HG03108 (cell line): ENCODE results near the gene SIRPB1.
"Not testable (repeated sequence)": the region's sequence is repeated elsewhere in the genome, so short reads cannot be mapped to it uniquely, and the experiment has no call there.

Source experiments
- ATAC-seq: cut with Tn5 transposase; IDR thresholded peaks from one replicate; pipeline ENCODE4 v1.9.1; 2021; ENCODE audit warnings: moderate library complexity; ENCODE audit not compliant: unreplicated experiment

The SIRPB1 gene

DNA sequence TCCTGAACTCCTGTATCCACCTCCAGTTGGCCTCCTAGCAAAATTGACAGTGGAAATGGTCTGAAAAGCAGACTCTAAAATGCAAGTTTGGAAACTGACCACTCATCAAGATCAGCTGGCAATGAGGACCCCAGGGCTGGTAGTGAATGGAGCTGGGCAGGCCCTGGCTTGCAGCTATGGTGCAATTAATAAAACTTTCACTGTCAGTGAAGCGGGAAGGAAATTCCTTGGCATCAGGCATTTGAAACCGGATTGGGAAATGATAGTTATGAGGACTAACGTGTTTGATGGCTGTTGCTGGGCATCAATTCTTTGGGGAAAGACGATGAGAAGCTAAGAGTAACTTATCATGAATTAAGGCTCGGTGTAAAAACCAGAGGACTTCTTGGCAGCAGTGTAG, 19.1 kb downstream of the SIRPB1 start:
- ATAC-seq = no peak

- ATAC-seq = no peak
Measured at GRCh38 chr20:1595333-1595732, 24.5 kb downstream of the SIRPB1 start.

DNA sequence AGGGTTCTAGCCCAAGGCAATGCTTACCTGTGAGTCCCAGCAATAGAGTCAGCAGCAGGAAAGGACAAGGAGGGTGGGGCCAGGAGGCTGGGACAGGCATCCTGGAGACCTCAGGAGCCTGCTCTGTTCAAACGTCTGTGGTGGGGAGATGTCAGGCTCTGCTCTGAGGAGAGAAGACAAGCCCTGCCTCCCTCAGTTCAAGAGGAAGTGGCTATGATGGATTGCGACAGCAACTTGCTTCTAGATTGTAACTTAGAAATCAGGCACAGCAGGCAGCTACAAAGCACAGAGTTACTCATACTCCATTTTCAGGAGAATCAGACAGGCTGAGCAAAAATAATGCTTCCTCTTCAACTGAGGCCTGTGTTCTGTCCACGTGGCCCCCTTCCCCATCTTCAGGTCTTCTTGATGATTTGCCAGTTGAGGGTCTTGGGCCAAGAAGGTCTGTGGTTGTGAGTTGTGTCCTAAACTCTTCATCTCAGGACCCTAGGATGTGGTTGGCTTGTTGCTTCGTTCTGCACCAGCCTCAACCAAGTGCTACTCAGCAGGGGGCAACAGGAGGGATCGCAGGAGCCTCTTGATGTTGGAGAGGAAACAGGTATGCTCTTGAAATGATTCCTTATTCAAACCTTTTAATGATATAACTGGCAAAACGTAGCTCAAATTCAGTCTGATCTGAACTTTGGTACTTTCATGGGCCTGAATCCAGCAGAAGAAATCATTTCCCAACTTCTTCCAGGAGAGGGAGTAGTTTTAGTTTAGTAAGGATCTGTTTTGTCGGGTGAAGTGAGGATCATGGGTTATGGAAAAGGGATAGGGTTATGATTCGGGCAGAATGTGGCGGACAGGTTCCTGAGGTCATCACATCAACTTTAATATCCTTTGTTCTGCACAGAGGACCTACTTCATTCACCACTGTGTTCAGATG, 31.0 kb downstream of the SIRPB1 start:
- no peak for ATAC-seq

DNA sequence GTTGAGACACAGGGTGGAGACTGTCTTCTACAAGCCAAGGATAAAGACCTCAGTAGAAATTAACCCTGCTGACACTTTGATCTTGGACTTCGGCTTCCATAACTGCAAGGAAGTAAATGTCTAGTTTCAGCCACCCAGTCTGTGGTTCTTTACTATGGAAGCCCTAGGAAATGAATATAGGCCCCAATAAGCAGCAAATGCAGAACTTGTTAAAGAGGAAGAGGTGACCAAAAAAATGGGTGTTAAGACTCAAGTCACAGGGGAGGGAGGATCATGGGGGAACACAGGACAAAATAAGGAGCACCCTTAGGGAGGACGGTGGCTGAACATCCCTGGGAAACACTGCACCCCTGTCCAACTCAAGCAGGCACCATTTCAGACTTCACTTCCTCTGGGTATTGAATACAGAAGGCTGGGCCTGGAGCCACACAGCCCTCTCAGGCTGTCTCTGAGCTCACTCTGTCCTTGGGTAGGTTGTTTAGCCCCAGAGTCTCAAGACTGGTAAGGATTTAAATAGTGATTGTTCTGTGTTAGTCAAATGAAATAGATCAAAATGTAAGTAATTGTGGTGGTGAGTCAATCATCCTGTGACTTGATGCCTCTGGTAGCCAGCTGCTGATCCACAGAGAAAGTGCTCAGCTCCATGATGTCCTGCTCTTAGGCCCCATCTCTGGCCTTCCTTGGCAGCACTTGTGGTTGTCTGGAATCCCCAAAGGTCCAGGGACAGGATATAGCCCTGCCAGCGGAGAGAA, 31.9 kb downstream of the SIRPB1 start:
- no peak for ATAC-seq

DNA sequence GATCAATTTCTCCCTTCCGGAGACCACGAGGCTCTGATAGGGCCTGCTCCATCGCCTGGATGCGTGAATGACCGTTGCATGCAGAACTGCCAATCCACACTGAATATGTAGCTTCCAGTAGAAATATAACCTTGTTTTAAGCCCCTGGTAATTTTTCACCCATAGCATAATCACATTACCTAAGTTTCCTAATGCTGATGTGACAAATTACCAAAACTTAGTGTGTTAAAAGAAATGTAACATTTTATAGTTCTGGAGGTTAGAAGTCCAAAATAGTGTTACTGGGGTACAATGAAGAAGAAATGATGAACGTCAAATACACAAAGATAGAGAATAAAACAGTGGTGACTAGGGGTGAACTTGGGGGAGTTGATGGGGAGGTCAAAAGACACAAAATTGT, 40.3 kb downstream of the SIRPB1 start:
- no peak for ATAC-seq

DNA sequence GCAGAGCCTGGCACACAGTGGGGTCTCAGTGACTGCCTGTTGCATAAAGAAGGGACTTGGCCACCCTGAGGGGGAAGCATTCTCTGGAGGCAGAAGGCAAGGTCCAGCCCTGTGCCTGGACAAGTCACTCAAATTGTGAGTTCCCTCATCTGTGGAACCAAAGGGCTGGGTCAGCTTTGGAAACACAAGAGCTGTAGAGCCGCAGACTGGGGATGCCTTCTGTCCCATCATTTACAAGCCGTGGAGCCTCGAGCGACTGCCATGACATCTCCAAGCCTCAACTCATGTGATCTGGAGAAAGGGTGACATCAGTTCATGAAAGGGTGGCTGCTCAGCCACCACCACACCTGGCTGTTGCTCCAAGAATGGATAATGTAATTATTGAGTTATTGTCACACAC, 41.9 kb downstream of the SIRPB1 start:
- no peak for ATAC-seq

GRCh38 chr20:1577313-1577712, 42.5 kb downstream of the SIRPB1 start:
- not testable (repeated sequence) for ATAC-seq

GRCh38 chr20:1576641-1577040, 43.2 kb downstream of the SIRPB1 start:
- no peak for ATAC-seq

DNA sequence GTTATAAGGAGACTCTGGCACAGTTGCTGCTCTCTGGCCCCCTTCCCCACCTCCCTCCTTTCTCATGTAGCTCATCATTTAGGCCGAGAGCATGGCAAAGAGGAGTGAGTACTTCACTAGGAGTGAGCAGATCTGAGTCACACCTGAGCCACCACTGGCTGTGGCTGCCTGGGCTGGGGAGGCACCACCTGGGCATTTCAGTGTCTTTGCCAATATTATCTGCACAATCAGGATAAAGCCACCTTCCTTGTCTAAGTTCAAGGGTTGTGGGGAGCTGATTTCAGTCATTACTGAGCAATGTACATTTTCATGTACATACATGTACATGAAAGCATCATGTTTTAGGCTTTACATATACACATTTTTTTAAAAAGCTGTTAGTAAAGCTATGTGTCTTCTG, 43.8 kb downstream of the SIRPB1 start:
- ATAC-seq = not testable (repeated sequence)

DNA sequence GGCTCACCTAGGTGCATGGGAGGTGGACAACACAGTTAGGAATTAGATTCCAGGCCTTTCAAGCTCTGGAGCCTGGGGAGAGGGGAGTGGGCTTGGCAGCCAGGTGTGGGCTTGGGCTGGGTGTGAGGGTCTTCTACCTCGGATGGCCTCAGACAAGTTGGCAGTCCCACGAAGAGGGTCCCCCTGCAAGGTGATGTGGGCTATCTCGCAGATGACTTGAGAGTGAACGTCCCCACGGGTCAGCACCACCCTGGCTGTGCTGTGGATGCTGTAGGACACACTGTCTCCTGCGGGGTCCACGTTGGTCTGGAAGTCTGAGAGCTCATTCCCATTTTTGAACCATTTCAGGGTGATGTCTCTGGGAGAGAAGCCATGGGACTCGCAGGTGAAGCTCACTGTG, 48.2 kb downstream of the SIRPB1 start:
- not testable (repeated sequence) for ATAC-seq
